Liver (tissue), 9 donors: ENCODE results near the gene BID. TPM values are rescaled to one million over a fixed set of nuclear protein-coding genes. Genes with fewer than 3 reads are reported as not detected.
A peak's percentile ranks its signal among the peaks of the same experiment; 100 is the strongest.

Experiments
- DNase-seq: peaks from one replicate; pipeline ENCODE4 v3.0.0-alpha.2; 2017; ENCODE audit warnings: low spot score
- H3K27ac ChIP-seq, 2 donors: one replicate each; pipeline ENCODE4 v1.7.0; 2013; ENCODE audit warnings: inconsistent platforms in 2 of 2, low read length in 2 of 2, control low read depth in 1 of 2, low read depth in 1 of 2, mild to moderate bottlenecking in 1 of 2
- H3K27me3 ChIP-seq, 4 donors: one replicate each; pipeline versions ENCODE4 v1.6.1 to v1.7.0; 2013; ENCODE audit warnings: low read length in 3 of 4, inconsistent platforms in 1 of 4, mild to moderate bottlenecking in 1 of 4, moderate library complexity in 1 of 4; ENCODE audit not compliant: control insufficient read depth in 4 of 4, insufficient read depth in 4 of 4
- H3K36me3 ChIP-seq, 4 donors: one replicate each; pipeline versions ENCODE4 v1.6.1 to v1.7.0; 2013; ENCODE audit warnings: low read length in 3 of 4, mild to moderate bottlenecking in 3 of 4, low read depth in 1 of 4, moderate library complexity in 1 of 4; ENCODE audit not compliant: control insufficient read depth in 4 of 4, insufficient read depth in 3 of 4
- H3K4me1 ChIP-seq, 4 donors: one replicate each; pipeline versions ENCODE4 v1.6.1 to v1.7.0; 2013; ENCODE audit warnings: low read length in 3 of 4, mild to moderate bottlenecking in 3 of 4, moderate library complexity in 1 of 4; ENCODE audit not compliant: control insufficient read depth in 4 of 4, insufficient read depth in 4 of 4
- H3K4me3 ChIP-seq, 3 donors: one replicate each; pipeline versions ENCODE4 v1.6.1 to v1.7.0; 2013; ENCODE audit warnings: low read length in 3 of 3, control low read depth in 1 of 3, low read depth in 1 of 3, mild to moderate bottlenecking in 1 of 3
- H3K9ac ChIP-seq, 2 donors: one replicate each; pipeline ENCODE4 v1.7.0; 2013; ENCODE audit warnings: low read length in 2 of 2, mild to moderate bottlenecking in 2 of 2, moderate library complexity in 2 of 2, control low read depth in 1 of 2, low read depth in 1 of 2
- H3K9me3 ChIP-seq, 4 donors: one replicate each; pipeline versions ENCODE4 v1.6.1 to v1.7.0; 2013; ENCODE audit warnings: low read length in 3 of 4; ENCODE audit not compliant: control insufficient read depth in 4 of 4
- ATF3 ChIP-seq: IDR thresholded peaks from 2 replicates; pipeline ENCODE4 v1.6.1; 2016; ENCODE audit warnings: antibody characterized with exemption
- CTCF ChIP-seq: fragments of 150-350 bp; IDR thresholded peaks from 2 replicates; pipeline ENCODE4 v1.5.1; 2017; ENCODE audit warnings: improper control_type of control experiment, low read depth, low read length; ENCODE audit not compliant: missing input control
- EGR1 ChIP-seq, 2 donors: IDR thresholded peaks; 2 replicates each; pipeline ENCODE4 v1.6.1; 2016 to 2018; ENCODE audit warnings: antibody characterized with exemption in 2 of 2, low read depth in 2 of 2
- FOXA2 ChIP-seq: IDR thresholded peaks from 2 replicates; pipeline ENCODE4 v1.6.1; 2016; ENCODE audit warnings: antibody characterized with exemption
- HNF4A ChIP-seq, 2 donors: conservative IDR thresholded peaks; 2 replicates each; pipeline ENCODE4 v1.6.1; 2016; ENCODE audit warnings: antibody characterized with exemption in 2 of 2, mild to moderate bottlenecking in 2 of 2
- HNF4G ChIP-seq: IDR thresholded peaks from 2 replicates; pipeline ENCODE4 v1.6.1; 2016; ENCODE audit warnings: antibody characterized with exemption
- JUND ChIP-seq, 2 donors: IDR thresholded peaks; 2 replicates each; pipeline ENCODE4 v1.6.1; 2016; ENCODE audit warnings: antibody characterized with exemption in 2 of 2
- MAX ChIP-seq: IDR thresholded peaks from 2 replicates; pipeline ENCODE4 v1.6.1; 2016; ENCODE audit warnings: antibody characterized with exemption
- NR2F2 ChIP-seq: IDR thresholded peaks from 2 replicates; pipeline ENCODE4 v1.6.1; 2016; ENCODE audit warnings: antibody characterized with exemption
- RAD21 ChIP-seq, 2 donors: IDR thresholded peaks; 2 replicates each; pipeline ENCODE4 v1.6.1; 2016; ENCODE audit warnings: antibody characterized with exemption in 2 of 2, mild to moderate bottlenecking in 2 of 2
- REST ChIP-seq: IDR thresholded peaks from 2 replicates; pipeline ENCODE4 v1.6.1; 2016; ENCODE audit warnings: antibody characterized with exemption, mild to moderate bottlenecking
- RXRA ChIP-seq, 2 donors: IDR thresholded peaks; 2 replicates each; pipeline ENCODE4 v1.6.1; 2017 to 2018; ENCODE audit warnings: antibody characterized with exemption in 2 of 2, mild to moderate bottlenecking in 1 of 2
- SP1 ChIP-seq: IDR thresholded peaks from 2 replicates; pipeline ENCODE4 v1.6.1; 2018; ENCODE audit warnings: antibody characterized with exemption, mild to moderate bottlenecking
- TAF1 ChIP-seq: conservative IDR thresholded peaks from 2 replicates; pipeline ENCODE4 v1.6.1; 2016; ENCODE audit warnings: antibody characterized with exemption, mild to moderate bottlenecking
- YY1 ChIP-seq: IDR thresholded peaks from 2 replicates; pipeline ENCODE4 v1.6.1; 2016; ENCODE audit warnings: antibody characterized with exemption, mild to moderate bottlenecking
- ZBTB33 ChIP-seq: IDR thresholded peaks from 2 replicates; pipeline ENCODE4 v1.6.1; 2016; ENCODE audit warnings: antibody characterized with exemption
- WGBS: extraction: QIAGEN DNeasy Blood & Tissue Kit; methylation state at CpG from one replicate; pipeline ENCODE4 v1.1.7; 2013; 5-methylcytosine and 5-hydroxymethylcytosine counted together
- polyA plus RNA-seq, 2 donors: library from polyadenylated mRNA; stranded (reverse) in 1 of 2; unstranded in 1 of 2; fragments of 200-250 nt in 1 of 2; fragments of >200 nt in 1 of 2; fragmentation: Nextera tagmentation in 1 of 2; extraction: Ambion mirVana in 1 of 2; gene quantifications; one replicate each; pipeline versions ENCODE4 v1.2.1 to v1.2.3, GENCODE V29; 2013 to 2015
- total RNA-seq, 2 donors: library from RNA; depleted of rRNA; stranded (reverse); fragments of >200 nt; gene quantifications; one replicate each; pipeline ENCODE4 v1.2.3, GENCODE V29; 2014
- donor health status: healthy.
- donor health status: healthy.
- donor health status: healthy.
- donor health status: healthy.
- donor health status: healthy.

BID gene
- total and polyA plus RNA-seq, 4 donors: 28.7 to 66.9 (median 52.6) TPM

- Histone ChIP-seq H3K4me3 (no peak overlapping the region), H3K27me3 (no peaks in the 10 kb centered on the region), H3K9ac (no peak overlapping the region), H3K4me1 (peaks cover 3 to 28% (median 23%) of the 10 kb centered on the region in 4 donors), H3K9me3 (no peaks in the 10 kb centered on the region), H3K27ac (peak overlapping the region; percentile 72 to 88), H3K36me3 (peaks cover 3 to 38% (median 24%) of the 10 kb centered on the region in 4 donors)
- DNase-seq: no peak
- WGBS: 51% methylated on average over 2 of the region's 2 CpGs
- TF ChIP-seq FOXA2 (no peak), YY1 (no peak), HNF4A (conservative IDR thresholded peaks at IDR 0.05) (peak; percentile 81 to 84), RXRA (IDR thresholded peaks at IDR 0.05) (peak; percentile 32 to 43), REST (peak; percentile 44), JUND (IDR thresholded peaks at IDR 0.05) (peak in 1 of 2 donors; percentile 41), SP1 (peak; percentile 71), HNF4G (peak; percentile 25)
These were observed 41.9 kb downstream of the BID start for GRCh38 chr22:17732251-17732854.

GRCh38 chr22:17729561-17729960 lies 44.7 kb downstream of the BID start:
- Histone ChIP-seq H3K4me1 (peaks cover 3 to 28% (median 23%) of the 10 kb centered on the region in 4 donors), H3K27ac (no peak overlapping the region), H3K9me3 (no peaks in the 10 kb centered on the region), H3K36me3 (peaks cover 5 to 28% (median 24%) of the 10 kb centered on the region in 4 donors), H3K9ac (no peak overlapping the region), H3K4me3 (no peak overlapping the region), H3K27me3 (no peaks in the 10 kb centered on the region)
- WGBS: 88% methylated on average over 6 of the region's 6 CpGs
- no peak for TF ChIP-seq ATF3
- TF ChIP-seq FOXA2: no peak
- no peak for TF ChIP-seq REST
- no peak for TF ChIP-seq TAF1
- no peak for TF ChIP-seq NR2F2
- no peak for TF ChIP-seq EGR1 (IDR thresholded peaks at IDR 0.05; ENCODE audit: low read depth in 2 of 2)
- no peak for TF ChIP-seq MAX
- no peak for TF ChIP-seq CTCF
- no peak for TF ChIP-seq HNF4A (conservative IDR thresholded peaks at IDR 0.05)
- TF ChIP-seq ZBTB33: no peak
- TF ChIP-seq YY1: no peak
- no peak for TF ChIP-seq RAD21 (IDR thresholded peaks at IDR 0.05)
- no peak for DNase-seq
